GM21528 (cell line): Measurements from ENCODE around the gene C14orf180.

ENCODE experiments used
- ATAC-seq: cut with Tn5 transposase; IDR thresholded peaks from one replicate; pipeline ENCODE4 v1.9.1; 2021; ENCODE audit warnings: mild to moderate bottlenecking, moderate library complexity; ENCODE audit not compliant: unreplicated experiment, low FRiP score

C14orf180 gene

DNA sequence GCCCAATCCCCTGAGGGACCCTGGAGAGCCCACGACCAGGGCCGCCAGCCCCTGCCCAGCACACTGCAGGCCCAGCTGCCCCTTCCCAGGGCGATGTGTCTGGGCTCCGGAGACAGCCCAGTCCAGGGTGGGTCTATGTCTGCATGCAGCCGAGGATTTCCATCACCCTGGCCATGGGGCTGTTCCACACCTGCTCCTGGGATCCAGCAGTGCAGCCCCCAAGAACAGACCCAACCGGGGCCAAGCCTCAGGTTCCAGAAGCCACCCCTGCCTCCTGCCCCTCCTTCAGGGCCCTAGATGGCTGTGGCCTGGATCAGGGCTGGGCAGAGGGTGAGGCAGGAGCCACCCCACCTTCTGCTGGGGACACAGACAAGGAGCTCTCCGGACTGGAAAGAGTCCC lies 11.5 kb downstream of the C14orf180 start:
- no peak for ATAC-seq

DNA sequence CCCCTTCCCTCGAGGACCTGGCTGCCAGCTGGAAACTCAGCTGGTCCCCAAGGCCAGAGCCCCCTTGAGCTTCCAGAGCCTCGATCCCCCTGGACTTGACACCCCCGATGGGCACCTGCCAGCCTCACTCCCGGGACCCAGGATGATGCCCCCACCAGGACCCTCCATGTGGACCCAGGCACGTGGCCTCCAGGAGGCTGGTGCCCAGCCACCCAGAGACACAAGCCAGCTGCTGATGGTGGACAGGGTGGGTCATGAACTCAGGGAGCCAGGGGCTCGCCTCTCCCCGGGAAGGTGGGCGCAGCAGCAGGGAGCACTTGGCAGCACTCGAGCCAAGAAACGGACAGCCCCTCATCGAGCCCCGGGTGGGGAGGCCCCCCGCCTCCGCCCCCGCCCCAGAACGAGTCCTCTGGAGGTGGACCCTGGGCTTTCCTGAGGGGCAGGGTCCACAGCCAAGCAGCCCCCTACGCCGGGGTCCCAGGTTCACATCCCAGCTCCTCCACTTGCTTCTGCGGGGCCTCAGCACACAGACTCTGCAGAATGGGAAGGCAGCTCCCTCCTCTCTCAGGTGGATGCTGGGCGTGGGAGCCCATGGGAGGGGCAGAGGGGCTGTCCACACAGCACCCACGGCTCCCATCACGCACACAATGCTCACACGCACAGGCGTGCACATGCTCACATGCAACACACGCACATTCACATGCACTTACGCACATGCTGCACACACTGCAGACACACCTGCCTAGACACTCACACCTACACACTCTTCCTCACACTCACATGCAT lies 12.1 kb downstream of the C14orf180 start:
- no peak for ATAC-seq

DNA sequence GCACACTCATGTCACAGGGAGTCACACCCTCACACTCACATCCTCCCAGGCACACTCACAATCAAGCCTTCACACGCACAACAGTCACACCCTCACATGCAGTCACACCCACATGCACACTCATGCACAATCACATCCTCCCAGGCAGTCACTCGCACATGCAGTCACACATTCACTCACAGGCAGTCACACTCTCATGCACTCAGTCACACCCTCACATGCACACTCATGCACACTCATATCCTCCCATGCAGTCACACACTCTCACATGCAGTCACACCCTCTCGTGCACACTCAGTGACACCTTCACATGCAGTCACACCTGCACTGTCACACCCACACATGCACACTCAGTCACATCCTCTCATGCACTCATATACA lies 12.7 kb downstream of the C14orf180 start:
- ATAC-seq, result no peak

DNA sequence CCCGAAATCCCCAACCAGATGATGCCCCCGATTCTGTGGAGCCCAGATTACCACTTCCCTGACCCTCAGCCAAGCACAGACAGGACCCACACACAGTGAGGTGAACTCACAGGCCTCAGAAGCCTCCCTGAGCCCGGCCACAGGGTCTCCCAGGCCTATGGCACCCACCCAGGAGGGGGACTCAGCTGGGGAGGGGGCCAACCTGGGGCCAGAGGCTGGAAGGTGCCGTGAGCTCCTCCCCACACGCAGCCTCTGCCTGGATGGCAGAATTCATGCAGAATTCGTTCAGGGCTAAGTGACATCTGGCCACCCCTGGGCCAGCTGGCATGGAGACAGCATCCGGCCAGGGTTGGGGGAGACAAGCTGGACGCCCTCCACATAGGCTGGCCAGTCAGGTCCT lies 13.2 kb downstream of the C14orf180 start:
- no peak for ATAC-seq

DNA sequence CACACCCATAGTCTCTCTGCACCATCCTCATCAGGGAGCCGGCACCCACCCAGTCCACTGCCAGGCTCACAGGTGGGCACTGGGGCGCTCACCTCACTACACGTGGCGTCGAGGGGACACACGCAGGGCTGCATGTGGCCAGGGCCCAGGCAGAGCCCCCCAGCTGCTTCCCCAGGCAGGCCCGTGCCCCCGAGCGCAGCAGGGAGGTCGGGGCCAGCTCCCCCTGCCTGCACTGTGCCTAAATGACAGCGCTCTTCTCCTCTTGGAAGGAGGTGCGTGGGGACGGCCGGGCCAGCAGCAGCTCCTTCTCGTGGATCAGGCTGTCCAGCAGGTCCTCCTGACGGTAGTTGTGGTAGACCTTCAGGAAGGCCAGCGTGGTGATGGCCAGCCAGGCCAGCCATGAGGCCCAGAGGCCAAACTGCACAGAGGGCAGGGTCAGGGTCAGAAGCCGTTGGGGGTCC lies 13.7 kb downstream of the C14orf180 start:
- no peak for ATAC-seq

DNA sequence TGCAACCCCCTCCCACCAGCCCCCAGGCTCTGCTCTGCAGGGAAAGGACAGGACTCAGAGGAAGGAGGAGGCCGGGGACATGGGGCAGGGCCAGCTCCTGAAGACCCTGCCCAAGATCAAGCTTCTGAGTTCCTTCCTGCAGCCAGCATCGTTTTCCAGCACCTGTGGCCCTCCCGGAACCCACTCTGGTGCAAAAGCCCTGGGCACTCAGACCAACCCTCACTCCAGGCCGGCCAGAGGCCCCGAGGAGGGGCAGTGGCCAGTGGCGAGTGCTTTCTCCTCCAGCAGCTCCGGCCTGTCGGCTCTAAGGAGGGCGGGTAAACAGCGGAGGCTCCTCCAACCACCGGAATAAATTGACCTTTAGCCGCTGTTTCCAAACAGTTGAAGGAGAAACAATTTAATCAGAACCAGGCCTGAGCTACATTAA lies 14.2 kb downstream of the C14orf180 start:
- ATAC-seq, result no peak

DNA sequence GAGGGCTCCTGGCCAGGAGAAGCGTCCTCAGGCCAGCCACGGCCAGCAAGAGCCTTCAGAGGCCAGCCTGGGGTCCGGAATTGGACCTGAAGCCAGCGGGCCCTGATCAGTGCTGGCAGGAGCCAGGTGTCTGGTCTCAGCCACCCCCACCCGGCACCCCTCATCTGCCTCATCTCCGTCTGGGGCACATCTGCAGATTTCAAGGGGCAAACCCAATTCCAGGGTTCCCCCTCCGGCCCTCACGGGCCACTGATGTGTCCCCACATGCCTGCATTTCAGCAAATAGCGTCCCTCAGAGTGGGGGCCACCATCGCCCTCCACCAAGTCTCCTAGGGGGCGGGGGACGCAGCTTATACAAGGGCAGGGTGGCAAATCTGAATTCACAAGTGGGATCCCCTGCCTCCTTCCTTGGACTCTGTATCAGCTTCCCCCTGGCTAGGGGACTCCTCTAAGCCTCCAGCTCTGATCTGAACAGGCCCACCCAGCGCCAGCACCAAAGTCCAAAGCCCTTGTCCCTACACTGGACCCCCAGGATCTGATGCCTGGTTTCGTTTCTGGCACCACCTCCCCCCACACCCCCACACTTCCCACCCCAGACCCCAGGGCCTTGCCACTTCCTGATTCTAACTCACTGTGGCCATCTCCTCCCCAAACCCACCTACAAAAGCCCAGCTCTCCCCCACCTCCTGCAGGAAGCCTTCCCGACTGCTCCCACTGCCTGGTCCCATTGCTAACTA lies 14.9 kb downstream of the C14orf180 start:
- ATAC-seq, result no peak

DNA sequence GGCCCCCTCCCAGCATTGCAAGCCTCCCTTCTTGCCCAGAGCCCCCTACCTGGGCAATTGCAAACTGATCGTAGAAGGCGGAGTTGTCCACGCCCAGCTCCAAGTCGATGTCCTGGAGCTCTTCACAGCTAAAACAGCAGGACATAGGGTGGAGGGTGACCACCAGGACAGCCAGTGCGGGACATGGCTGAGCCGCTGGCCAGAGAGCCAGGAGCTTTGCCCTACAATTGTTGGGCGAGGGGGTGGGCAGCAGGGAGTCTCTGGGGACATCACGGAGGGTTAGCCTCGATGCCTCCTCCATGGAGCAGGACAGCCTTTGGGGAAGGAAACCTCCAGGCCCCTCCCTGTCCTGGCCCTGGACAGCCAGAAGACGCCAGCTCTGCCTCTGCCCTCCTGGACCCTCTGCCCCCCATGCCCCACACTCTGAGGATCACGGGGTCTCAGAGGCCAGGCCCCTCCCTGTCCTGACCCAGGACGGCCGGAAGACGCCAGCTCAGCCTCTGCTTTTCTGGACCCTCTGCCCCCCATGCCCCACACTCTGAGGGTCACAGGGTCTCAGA lies 15.6 kb downstream of the C14orf180 start:
- ATAC-seq, result no peak

DNA sequence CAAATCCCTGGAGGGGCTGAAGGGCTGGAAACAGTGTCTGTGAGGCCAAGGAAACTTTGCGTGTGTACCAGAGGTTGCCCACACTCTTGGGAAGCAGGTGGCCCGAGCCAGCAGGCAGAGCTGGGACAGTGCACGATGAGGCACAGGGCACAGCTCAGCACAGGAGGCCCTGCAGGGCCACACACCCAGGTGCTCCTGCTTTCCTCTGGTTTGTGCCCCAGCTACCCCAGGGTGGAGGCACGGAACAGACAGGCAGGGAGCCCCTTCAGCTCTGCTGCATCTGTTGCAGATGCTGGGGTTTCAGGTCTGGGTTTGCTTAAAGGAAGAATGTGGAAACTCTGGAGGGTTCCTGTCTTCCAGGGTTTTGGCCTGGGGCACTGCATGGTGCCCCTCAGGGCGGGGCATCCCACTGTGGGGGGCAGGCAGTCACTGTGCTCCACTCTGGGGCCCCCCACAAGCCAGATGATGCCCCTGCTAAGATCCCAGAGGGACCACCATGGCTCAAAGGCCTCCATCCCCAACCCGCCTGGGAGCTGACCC lies 16.4 kb downstream of the C14orf180 start:
- ATAC-seq, result no peak

DNA sequence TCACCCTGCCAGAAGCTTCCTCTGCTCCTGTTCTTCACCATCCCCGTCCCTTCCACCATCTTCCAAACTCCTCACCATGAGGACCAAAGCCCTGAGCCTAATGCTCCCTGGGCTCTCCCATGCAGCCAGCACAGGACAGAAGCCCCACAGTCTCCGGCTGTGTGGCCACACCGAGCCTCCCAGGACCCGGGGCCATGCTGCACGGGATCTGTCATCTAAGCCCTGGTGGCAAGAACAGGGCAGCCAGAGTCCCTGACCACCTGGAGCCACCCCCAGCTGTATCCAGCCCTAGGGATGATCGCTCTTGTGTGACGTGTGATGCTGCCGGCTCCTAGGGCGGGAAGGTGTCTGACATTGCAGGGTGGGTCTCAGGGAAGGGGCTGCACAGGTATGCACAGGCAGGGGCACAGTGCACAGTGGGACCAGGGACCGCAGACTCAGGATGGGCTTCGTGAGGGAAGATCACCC lies 16.9 kb downstream of the C14orf180 start:
- no peak for ATAC-seq

DNA sequence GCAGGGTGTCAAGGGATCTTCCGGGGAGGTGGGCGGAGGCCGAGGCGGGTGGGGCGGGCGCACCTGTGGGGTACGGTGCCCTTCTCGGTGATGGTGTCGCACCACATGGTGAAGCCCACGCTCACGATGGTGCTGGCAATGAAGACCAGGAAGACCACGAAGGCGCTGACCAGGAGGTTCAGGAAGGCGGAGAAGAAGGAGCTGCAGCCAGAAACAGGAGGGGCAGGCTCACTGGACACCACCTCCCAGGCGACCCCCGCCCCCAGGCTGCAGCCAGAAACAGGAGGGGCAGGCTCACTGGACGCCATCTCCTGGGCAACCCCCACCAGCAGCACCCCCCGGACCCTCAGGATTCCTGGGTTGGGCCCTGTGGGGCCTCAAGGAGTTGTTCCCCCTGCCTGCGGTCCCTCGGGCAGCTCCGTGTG lies 17.4 kb downstream of the C14orf180 start:
- ATAC-seq, result no peak

DNA sequence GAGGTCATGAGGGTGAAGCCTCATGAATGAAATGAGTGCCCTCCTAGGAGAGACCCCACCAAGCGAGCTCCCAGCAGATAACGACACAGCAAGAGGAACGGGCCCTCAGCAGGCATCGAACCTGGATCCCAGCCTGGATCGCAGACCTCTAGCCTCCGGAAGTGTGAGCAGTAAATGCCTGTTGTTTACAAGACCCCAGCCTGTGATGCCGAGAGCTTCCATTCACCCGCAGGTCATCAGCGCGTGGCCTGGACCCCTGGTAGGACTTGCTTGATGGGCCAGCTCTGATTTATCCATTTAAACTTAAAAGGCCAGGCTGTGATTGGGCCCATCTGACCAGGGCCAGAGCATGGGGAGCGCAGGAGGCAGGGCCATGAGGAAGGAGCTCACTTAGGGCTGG lies 18.0 kb downstream of the C14orf180 start:
- no peak for ATAC-seq

DNA sequence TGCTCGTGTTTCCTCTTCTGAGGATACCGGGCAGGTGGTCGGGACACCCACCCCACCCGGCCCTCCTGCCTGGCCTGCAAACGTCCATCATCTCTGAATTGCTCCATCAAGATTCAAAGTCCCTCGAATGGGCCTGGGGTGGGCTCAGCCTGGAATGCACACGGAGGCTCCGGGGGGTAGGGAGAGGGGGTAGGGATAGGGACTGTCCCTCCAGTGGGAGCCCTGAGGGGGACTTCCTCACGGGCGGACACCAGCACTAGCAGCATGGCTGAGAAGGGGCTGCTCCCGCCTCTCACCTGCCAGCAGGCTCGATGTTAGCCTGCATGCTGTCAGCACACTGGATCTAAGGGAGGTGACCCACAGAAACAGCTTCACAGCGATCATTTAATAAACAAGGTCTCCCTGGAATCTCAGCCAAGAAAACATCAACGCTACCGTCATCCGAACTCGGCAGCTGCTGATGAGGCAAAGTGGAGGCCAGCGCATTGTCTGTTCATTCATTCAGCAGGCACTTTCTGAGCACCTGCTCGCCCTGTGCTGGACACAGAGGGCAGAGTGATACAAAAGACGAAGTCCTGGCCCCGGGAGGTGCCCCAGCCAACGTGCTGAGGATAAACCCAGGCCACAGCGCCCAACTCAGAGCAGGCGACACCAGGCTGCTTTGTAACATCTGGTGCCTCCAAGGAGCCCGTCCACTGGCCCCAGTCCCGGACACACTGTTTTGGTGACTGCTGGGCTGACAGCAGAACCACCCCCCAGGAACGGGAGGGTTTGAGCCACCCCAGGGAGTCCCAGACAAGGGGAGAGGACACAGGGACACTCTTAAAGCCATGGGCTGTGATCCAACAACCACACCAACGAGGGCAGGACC lies 18.7 kb downstream of the C14orf180 start:
- ATAC-seq, result no peak

DNA sequence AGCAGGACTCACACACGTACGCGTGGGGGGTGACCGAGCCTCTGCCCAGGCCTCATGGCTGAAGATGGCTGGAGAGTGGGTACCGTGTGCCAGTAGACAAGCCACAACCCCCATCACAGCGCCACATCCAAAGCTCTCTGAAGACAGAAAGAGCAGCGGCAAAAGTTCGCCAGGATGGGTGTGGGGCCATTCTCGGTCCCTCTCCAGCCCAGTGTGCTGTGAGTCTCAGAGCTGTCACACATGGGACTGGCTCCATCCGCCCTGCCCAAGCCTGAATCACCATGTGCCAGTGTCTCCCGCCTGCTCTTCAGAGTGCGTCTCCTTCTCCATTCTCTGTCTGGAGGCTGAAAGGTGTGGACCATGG lies 19.3 kb downstream of the C14orf180 start:
- no peak for ATAC-seq

DNA sequence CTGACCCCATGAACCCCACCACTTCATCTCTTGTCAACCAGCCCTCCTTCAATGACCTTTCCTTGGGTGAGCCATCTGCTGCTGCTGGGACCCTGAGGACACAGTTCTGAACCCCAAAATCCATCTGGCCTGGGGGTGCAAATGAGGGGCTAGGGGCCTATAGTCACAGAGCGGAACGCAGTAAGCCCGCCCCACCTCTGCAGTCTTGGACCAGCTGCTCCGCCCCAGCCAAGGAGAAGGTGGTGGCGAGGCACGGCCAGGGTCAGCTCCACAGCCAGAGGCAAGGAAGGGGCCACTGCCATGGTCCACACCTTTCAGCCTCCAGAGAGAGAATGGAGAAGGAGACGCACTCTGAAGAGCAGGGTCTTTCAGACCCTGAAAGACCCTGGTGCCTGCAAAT lies 19.9 kb downstream of the C14orf180 start:
- ATAC-seq, result no peak

DNA sequence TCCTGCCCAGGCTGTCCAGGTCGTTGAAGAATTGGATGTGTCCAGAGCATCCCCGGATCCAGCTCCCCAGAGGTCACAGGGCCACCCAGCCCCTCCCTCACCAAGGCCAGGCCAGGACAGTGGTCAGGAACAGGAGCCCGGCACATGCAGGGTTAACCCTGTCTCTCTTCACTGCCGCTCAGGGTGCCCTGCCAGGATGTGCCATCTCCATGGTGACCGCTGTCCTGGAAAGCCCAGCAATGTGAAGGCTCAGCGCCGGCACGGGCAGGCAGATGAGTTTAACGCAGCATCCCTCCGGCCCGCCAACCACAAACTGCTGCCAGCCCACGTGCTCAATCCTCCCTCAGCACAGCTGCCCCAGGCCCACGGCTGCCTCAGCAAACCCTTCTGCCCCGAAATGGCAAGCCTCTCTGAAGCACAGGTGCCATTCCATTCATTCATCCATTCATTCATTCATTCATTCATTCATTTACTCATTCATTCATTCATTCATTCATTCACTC lies 20.6 kb downstream of the C14orf180 start:
- ATAC-seq, result no peak

DNA sequence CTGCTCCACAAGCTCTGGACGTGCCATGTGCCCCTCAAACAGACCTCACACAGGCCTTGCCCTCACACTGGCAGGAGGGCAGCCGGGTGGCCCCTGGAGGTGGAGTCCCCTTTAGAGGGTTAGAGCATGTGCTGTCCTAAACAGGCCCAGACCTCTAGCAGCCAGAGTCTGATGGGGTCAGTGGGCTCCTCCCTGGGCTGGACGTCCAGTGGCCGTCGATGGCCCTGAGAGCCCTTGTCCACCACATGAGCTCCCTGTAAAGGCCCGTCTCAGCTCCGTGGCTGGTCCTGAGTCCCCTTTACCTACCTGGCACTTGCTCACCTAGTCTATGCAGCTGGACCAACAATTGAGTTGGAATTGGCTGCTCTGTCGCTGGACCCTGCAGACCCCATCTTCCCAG lies 21.2 kb downstream of the C14orf180 start:
- ATAC-seq, result no peak

DNA sequence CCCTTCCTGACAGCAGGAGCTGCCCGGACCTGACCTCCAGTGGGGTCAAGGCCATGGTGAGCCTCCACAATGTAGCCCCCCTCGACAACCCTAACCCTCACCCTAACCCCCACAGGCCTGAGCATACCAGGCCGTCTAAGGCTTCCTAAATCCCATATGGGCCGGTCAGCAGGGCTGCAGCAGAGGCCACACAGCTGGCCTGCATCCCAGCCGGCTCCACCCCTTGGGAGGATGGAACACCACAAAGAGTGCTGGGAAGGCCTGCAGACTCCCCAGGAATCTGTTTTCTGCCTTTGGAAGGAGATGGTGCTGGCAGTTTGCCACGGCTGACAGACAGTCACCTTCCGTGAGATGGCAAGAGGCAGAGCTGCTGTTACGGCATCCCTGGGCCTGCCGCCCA lies 22.2 kb downstream of the C14orf180 start:
- no peak for ATAC-seq

DNA sequence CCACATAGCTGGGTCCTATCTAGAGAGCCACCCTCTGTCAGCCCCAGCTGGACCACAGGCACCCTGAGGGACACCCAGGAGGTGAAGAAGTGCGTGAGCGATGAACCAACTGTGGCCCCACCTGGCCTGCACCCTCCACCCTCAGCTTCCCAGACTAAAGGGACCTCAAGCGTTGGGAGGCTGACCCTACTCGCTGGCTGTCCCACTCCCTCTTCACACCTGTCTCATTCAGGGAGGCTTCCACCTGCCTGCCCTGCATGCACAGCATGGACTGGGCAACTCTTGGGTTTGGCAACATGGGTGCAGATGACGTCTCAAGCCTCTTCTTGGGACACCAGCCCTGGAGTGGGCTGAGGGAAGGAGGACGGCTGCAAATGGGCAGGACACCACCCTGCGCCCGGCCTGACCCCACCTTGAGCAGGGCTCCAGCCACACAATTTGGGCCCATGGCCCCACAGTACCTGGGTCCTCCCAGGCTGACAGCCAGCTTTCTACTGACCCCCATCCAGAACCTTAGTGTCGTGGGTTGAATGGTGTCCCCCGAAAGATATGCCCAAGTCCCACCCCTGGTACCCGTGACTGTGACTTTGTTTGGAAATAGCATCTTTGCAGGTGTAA lies 22.9 kb downstream of the C14orf180 start:
- ATAC-seq, result no peak

DNA sequence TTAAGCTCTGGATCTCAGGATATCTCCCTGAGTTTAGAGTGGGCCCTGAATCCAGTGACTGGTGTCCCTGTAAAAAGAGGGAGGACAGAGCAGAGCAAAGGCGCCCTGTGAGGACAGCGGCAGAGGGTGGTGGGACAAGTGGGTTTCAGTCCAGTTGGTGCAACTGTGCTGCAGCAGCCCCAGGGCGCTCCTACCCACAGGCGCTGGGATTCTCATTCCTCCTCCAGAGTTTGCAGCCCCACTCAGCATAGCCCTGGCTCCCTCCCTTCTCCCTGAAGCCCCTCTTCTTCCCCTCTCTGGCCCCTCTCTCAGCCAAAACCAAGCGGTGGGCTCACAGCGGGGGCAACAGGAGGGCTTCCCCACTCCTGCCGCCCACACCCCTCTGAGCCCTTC lies 23.4 kb downstream of the C14orf180 start:
- ATAC-seq, result no peak
